Glomerular endothelial cell (primary cell): ENCODE results near the gene BBC3. TPM values are rescaled to one million over a fixed set of nuclear protein-coding genes. Genes with fewer than 3 reads are reported as not detected.

ENCODE experiments used
- DNase-seq: peaks from one replicate; pipeline ENCODE4 v3.0.0-alpha.2; 2011; ENCODE audit warnings: low read depth, low spot score; ENCODE audit errors: extremely low read depth
- total RNA-seq: library from RNA; depleted of rRNA; stranded (reverse); fragments of >200 nt; gene quantifications from 2 replicates; pipeline ENCODE4 v1.2.3, GENCODE V29; 2015

Gene BBC3
- total RNA-seq, 1 donor from 2014 or later, result 45.6 TPM

DNA sequence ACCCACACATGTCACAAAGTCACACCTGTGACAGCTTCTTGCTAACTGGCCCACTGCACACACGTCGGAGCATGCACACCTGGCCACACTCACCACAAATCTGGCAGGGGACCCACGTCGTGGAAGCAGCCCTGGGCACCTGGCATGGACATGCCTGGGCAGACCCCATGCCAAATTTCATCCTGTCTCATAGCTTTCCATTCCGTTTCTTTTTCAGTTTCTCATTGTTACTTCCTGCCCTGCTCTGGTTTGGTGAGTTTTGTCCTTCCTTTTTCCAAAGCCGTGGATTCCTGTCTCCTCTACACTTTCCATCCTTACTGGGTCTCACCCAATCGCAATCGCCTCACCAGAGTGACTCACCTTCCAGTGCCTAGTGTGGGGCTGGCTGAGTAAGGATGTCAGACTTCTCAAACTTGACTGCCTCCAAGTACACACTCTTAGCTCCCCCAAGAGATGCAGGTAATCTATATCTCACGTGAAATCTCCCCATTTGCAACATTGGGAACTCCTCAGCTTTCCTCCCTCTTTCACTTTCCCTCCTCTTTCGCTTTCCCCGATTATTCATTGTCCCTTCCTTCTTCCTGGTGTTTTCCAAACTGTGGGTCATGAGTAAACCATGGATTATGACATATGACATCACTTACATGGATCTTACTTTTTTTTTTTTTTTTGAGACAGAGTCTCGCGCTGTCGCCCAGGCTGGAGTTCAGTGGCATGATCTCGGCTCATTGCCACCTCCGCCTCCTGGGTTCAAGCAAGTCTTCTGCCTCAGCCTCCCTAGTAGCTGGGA, 1.6 kb upstream of the BBC3 start:
- no peak for DNase-seq

- DNase-seq, result no peak
Observed at GRCh38 chr19:47231215-47232054, 436 bp upstream of the BBC3 start.

DNA sequence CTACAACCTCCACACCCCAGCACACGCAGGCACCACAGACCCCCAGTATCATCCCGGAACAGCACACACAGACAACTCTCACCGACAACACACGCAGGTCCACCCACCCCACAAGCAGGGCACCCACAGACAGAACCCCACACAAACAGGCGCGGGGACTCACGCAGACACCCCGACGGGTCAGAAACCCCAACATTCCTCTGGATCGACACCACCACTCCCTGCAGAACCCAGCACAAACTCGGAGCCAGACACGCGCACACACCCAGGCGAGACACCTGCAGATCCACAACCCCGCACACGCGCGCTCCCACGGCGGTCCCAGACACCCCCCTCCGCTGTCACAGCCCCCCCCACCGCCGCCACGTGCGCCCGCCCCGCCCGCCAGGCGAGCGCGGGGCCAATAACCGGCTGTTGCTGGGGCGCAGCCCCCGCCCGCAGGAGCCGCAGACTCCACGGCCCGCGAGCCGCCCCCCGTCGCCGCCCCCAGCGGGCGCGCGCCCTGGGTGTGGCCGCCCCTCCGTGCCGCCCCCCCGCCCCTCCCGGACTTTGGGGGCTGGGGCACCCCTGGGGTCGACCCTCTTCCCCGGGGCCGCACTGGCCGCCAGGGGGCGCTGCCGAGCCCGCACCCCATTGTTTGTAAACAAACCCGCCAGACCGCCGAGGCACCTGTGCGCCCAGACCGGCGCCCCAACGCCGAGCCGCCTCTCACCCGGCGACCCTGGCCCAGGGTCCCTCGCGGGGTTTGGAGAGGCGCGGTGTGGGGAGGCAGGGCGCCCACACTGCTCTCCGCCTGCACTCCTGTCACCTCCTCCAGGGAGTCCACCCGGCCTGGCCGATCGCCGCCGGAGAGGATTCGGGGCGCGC, 712 bp downstream of the BBC3 start:
- DNase-seq, result no peak

GRCh38 chr19:47229676-47230053, 1.3 kb downstream of the BBC3 start:
- DNase-seq, result no peak

GRCh38 chr19:47228937-47229675, 1.9 kb downstream of the BBC3 start:
- DNase-seq, result no peak

DNA sequence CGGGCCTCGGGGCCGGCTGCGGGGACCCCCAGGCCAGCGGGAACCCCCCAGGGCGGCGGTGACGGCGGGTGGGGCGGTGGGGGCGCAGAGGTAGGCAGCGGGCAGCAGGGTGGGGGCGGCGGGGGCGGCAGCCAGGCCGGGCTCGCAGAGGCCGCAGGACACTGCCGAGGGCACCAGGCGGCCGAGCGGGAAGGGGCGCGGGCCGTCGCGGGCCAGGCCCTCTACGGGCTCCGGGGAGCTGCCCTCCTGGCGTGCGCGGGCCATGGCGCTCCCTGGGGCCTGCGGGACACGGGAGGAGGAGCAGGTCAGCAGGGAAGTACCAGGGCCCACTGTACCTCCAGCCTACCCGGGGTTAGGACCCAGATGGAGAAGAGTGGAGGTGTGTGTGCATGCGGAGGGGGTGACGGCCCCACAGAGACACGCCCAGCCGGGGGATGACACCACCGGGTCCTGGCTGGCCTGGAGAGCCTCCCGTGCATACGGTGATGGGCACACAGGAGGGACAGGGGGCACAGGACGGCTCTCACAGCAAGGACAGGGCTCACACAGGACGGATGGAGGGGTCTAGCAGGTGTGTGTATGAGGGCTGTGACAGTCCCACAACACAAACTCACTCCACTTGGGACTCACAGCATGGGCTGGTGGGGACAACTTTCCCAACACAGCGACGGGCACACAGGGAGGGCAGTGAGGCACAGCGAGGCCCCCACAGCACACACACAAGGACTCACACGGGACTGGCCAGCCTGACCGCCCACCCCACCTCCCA, 2.6 kb downstream of the BBC3 start:
- no peak for DNase-seq

DNA sequence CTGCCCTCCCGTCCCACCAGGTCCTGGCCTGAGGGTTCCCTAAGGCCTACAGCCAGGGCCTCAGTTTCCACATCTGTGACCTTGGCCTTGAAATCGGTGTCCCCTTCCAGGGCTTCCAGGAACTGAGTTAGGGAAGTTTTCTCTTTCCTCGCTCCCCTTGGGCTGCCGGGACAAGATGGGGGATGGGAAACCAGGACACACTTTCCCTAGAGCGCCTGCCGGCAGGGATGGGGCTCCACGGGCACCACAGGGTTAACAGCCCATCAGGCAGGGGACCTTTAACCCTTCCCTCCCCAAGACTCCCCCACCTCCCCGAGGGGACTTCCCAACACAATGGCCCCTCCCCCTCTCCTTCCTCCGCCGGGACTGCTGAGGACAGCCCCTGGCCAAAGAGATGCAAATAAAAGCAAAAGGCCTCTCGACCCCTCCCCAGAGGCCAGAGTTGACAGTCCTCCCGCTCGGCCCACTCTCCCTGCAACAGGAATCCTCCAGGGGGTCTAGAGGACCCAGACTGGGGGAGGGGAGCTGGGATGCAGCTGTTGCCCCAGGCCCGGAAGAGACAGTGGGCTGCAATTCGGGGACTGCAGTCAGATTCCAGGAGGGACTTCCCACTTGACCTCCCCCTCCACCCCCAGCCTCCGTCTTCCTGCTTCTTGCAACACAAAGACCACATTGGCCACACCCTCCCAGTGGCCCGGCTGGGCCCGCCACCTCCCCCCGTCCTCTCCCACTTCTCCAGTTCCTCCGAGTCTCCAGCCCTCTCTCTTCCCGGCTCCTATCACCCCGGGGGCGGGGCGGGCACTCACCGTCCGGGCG, 3.4 kb downstream of the BBC3 start:
- DNase-seq, result no peak

- DNase-seq, result no peak
Observed at GRCh38 chr19:47226426-47227351, 4.3 kb downstream of the BBC3 start.

DNA sequence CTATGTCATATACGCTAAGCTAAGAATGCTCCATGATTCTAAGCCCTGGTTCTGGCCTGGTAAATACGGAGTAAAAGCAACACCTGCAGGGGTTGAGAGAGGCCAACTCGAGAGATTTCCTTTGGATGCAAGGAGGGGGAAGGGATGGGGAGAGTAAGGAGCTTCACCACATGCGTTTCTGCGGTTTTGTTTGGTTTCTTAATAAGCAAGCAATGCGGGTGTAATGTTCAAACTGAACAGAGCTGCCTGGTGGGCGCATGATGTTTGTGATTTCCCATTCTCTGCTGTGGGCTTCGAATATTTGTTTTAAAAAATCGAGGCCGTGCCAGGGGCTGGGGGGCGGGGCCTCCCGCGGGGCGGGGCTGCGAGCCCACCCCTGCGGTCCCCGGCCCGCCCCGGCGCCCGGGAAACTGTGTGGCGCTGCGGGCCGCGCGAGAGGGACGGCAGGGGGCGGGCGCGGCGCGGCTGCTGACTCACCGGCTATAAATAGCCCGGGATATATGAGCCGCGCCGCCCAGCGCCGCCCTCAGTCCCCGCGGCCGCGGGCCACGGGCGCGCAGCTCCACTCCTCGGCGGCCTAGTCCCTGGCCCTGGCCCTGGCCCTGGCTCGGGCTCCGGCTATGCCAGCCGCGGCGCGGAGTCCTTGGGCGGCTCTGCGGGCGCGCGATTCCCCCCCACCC, 5.1 kb downstream of the BBC3 start:
- no peak for DNase-seq

DNA sequence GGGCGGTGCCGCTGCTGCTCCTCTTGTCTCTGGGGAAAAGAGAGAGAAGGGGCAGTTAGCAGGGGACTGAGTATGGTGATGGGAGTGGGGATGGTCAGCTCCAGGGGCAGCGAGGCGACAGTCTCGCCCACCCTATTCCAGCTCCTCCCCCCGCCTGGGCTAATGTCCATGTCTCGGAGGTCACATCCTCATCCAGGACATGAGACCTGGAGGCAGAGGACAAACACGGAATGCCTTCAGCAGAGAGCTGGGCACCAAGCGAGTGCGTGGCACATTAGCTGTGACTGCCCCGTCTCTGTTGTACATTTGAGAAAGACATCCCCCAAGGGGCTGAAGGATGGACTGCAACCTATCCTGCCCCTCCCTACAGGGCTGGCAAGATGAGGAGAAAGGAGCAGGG, 9.1 kb downstream of the BBC3 start:
- no peak for DNase-seq

DNA sequence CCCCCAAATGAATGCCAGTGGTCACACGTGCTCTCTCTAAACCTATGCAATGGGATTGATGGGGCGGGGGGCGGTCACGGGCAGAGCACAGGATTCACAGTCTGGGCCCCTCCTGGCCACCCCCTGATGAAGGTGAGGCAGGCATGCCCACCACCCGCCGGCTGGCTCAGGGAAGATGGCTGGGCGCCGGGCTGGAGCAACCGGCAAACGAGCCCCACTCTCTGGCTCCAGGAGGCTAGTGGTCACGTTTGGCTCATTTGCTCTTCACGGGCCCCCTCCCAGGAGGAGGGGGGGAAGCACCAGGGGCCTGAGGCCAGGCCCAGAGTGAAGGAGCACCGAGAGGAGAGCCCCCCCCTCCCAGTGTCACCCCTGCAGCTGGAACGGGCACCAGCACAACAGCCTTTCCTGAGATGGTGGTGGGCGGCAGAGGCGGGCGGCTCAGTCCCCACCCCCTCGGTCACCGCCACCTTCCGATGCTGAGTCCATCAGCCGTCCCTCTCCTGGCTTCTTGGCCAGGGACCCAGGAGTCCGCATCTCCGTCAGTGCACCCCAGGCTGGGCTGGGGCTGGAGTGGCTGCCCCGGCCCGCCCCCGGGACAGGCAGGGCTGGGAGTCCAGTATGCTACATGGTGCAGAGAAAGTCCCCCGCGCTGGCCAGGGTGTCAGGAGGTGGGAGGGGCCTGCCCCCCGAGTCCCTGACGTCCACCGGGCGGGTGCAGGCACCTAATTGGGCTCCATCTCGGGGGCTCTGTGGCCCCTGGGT, 9.7 kb downstream of the BBC3 start:
- DNase-seq, result no peak

GRCh38 chr19:47215581-47215980, 15.4 kb downstream of the BBC3 start:
- DNase-seq, result no peak

- DNase-seq, result no peak
Observed at GRCh38 chr19:47210689-47211316, 20.2 kb downstream of the BBC3 start.

DNA sequence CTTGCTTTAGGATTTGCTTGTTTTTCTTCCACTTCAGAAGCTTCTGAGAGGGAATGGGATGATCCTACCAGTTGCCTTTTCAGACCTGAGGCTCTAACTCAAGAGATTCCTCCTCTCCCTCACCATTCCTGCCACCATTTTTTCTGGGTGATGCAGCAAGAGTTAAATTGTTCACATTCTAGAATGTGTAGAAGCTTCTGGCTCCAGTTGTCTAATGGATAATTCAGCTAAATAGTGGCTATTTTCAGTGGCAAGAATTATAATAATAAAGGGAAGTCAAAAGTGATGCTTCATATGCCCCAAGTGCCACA, 20.9 kb downstream of the BBC3 start:
- DNase-seq, result no peak

GRCh38 chr19:47209319-47210179, 21.4 kb downstream of the BBC3 start:
- no peak for DNase-seq
